ENCODE results near the gene CLCA2.

- TF ChIP-seq GATA2 (IDR thresholded peaks at IDR 0.05; ENCODE audit: low read depth, low read length): no peak
- no peak for TF ChIP-seq GATA3 (IDR thresholded peaks at IDR 0.05; ENCODE audit: low read depth, low read length)
Observed at GRCh38 chr1:86434059-86434458, 10.1 kb downstream of the CLCA2 start.
